OCI-M1 (cell line): Measurements from ENCODE around the gene F2RL2.

ENCODE experiments used
- DNase-seq: peaks from one replicate; lab custom pipeline; 2025; lab: John Stamatoyannopoulos, UW

The F2RL2 gene

GRCh38 chr5:76583163-76584047 lies 39.8 kb downstream of the F2RL2 start:
- DNase-seq: peak; percentile 58

DNA sequence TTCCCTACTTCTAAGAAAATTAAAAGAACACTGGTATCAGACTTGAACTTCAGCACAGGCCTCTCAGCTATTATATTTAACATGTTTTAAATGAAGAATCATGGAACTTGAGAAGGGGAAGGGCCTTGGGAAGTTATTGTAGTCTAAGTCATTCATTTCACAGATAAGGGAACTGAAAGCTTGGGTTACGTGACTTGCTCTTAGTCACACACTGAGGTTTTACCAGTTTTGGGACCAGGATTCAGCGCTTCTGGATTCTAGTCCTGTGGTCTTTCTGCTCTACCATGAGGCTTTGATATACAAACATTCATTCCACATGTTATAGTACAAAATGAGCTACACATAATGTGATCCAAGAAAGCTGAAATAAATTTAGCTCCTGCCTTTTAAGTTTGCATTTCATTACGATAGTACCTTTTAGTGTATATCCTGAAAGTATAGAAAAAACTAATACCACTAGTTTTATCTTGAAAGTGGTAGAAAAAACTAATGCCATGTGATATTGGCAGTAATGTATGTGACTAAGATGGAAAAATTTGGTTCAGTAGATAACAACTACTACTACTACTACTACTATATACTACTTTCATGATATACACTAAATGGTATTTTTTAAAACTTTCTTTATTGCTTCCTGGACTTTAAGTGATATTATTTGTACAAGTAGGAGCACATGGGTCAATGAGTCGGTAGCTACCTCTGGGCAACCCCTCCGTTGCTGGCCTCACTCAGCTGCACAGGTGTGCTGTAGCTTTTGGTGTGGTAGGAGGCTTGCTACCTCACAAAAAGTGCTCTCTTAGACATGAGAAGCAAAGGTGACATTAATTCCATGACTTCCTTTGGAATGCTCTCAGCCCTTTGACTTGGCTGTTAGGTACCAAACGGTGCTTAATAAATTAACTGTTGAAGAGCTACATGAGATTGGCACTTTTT lies 40.7 kb downstream of the F2RL2 start:
- DNase-seq: peak; percentile 86

- DNase-seq: no peak
Measured at GRCh38 chr5:76580981-76581380, 42.2 kb downstream of the F2RL2 start.

GRCh38 chr5:76579166-76579937 lies 43.9 kb downstream of the F2RL2 start:
- no peak for DNase-seq

- no peak for DNase-seq
Measured at GRCh38 chr5:76576996-76577395, 46.2 kb downstream of the F2RL2 start.

DNA sequence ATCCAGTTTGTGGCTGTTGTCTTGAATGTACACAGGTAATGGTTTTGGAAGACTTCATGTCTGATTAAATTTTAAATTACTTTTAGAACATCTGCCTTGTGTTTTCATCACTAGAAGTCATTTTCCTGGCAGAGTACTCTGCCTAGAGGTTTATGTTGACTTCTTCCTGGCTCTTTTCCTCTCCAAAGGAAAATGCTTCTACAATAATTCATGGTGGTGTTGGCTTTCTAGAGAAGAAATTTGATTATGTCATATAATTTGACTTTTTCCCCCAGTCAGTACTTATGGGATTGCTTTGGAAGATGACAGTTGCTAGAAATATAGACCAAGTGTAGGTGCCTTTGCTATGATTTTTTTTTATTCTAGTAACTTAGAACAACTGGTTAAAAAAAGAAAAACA lies 46.8 kb downstream of the F2RL2 start:
- DNase-seq: no peak

- DNase-seq: no peak
Measured at GRCh38 chr5:76571559-76571958, 51.6 kb downstream of the F2RL2 start.

DNA sequence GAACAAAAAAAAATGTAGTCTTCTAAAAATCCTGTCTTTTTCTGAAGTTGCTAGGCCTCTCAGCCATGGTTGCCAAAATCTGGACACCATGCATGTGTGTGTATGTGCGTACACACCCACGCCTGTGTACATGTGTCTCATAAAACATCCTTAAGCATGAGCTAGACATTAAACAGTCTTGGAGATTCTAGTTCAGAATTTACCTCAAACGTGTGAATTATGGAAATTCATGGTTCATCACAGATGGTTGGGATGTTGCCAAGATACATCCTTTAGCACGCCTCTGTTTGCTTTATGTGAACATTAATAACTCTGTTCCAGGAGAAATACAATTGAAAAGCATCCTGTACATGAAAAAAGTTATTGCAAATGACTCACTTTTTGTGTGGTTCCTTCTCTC lies 53.0 kb downstream of the F2RL2 start:
- DNase-seq: no peak
